DMS153 treated with DMSO at 0.1 percent for 48 hours (cell line): Measurements from ENCODE around the gene SLC1A5.

ENCODE experiments used
- DNase-seq: peaks from one replicate; lab custom pipeline; 2025; ENCODE audit not compliant: unreplicated experiment; lab: John Stamatoyannopoulos, UW

Gene SLC1A5

GRCh38 chr19:46745030-46745429, 43.4 kb downstream of the SLC1A5 start:
- no peak for DNase-seq

- DNase-seq: no peak
Observed at GRCh38 chr19:46744005-46744691, 44.2 kb downstream of the SLC1A5 start.

- DNase-seq: no peak
Observed at GRCh38 chr19:46742926-46743480, 45.4 kb downstream of the SLC1A5 start.

GRCh38 chr19:46741447-46741846, 46.9 kb downstream of the SLC1A5 start:
- no peak for DNase-seq

- no peak for DNase-seq
Observed at GRCh38 chr19:46739290-46739771, 49.1 kb downstream of the SLC1A5 start.

- DNase-seq: no peak
Observed at GRCh38 chr19:46737761-46738171, 50.6 kb downstream of the SLC1A5 start.

GRCh38 chr19:46737298-46737654, 51.1 kb downstream of the SLC1A5 start:
- no peak for DNase-seq

GRCh38 chr19:46736531-46737297, 51.7 kb downstream of the SLC1A5 start:
- DNase-seq: no peak

- DNase-seq: no peak
Observed at GRCh38 chr19:46733690-46734292, 54.6 kb downstream of the SLC1A5 start.

- DNase-seq: no peak
Observed at GRCh38 chr19:46732966-46733689, 55.3 kb downstream of the SLC1A5 start.

GRCh38 chr19:46732172-46732938, 56.0 kb downstream of the SLC1A5 start:
- no peak for DNase-seq

GRCh38 chr19:46731584-46731983, 56.8 kb downstream of the SLC1A5 start:
- no peak for DNase-seq

GRCh38 chr19:46731007-46731501, 57.3 kb downstream of the SLC1A5 start:
- DNase-seq: no peak

- DNase-seq: no peak
Observed at GRCh38 chr19:46730595-46730994, 57.8 kb downstream of the SLC1A5 start.

- DNase-seq: no peak
Observed at GRCh38 chr19:46730187-46730586, 58.2 kb downstream of the SLC1A5 start.

- no peak for DNase-seq
Observed at GRCh38 chr19:46729696-46730095, 58.7 kb downstream of the SLC1A5 start.

GRCh38 chr19:46728693-46729339, 59.6 kb downstream of the SLC1A5 start:
- DNase-seq: no peak

- no peak for DNase-seq
Observed at GRCh38 chr19:46728208-46728607, 60.2 kb downstream of the SLC1A5 start.

- no peak for DNase-seq
Observed at GRCh38 chr19:46727757-46728156, 60.6 kb downstream of the SLC1A5 start.
